Pancreas (tissue), 10 donors: Measurements from ENCODE around the gene LHPP. TPM values are rescaled to one million over a fixed set of nuclear protein-coding genes. Genes with fewer than 3 reads are reported as not detected.
A peak's percentile ranks its signal among the peaks of the same experiment; 100 is the strongest.

Experiments
- ATAC-seq, 4 donors: fragments of 200-7000 bp; cut with Tn5 transposase; one replicate each; pipeline versions ENCODE4 v1.8.0 to v1.9.1; 2020; ENCODE audit warnings: mild to moderate bottlenecking in 4 of 4, moderate library complexity in 4 of 4
- DNase-seq, 6 donors: peaks; one replicate each; pipeline ENCODE4 v3.0.0-alpha.2; 2020
- FAIRE-seq: peaks from 2 replicates; lab custom pipeline; 2012; peaks lifted over from hg19 to GRCh38; lab: Jason Lieb, UNC
- H3K27ac ChIP-seq, 4 donors: fragments of 200-600 bp; sonication (generic); 1 replicate in 3 of 4; 2 replicates in 1 of 4; pipeline versions ENCODE4 v1.5.0 to v1.8.0; 2020
- H3K27me3 ChIP-seq, 4 donors: fragments of 200-600 bp; one replicate each; pipeline ENCODE4 v1.8.0; 2021
- H3K36me3 ChIP-seq, 3 donors: fragments of 200-600 bp; sonication (generic) in 1 of 3; one replicate each; pipeline versions ENCODE4 v1.5.0 to v1.8.0; 2020 to 2021
- H3K4me1 ChIP-seq, 3 donors: fragments of 200-600 bp; one replicate each; pipeline ENCODE4 v1.8.0; 2021
- H3K4me3 ChIP-seq, 4 donors: fragments of 200-600 bp; sonication (generic) in 2 of 4; one replicate each; pipeline versions ENCODE4 v1.5.0 to v1.8.0; 2020 to 2021
- H3K9me3 ChIP-seq, 4 donors: fragments of 200-600 bp; one replicate each; pipeline ENCODE4 v1.8.0; 2021
- CTCF ChIP-seq, 4 donors: fragments of 200-600 bp; sonication (generic) in 3 of 4; IDR thresholded peaks; one replicate each; pipeline versions ENCODE4 v1.5.0 to v1.8.0; 2021; ENCODE audit warnings: antibody characterized with exemption in 4 of 4
- WGBS, 2 donors: extraction: QIAGEN DNeasy Blood & Tissue Kit; methylation state at CpG; one replicate each; pipeline ENCODE4 v1.1.7; 2013; 5-methylcytosine and 5-hydroxymethylcytosine counted together
- intact Hi-C, 3 donors: fragments of 100-400 bp; cut with DNase I; formaldehyde crosslinking; loops; one replicate each; pipeline versions ENCODE4 v1.11.1 to v1.14.2; 2022
- polyA plus RNA-seq, 2 donors: library from polyadenylated mRNA; stranded (reverse); fragments of 200-250 nt; gene quantifications; one replicate each; pipeline ENCODE4 v1.2.3, GENCODE V29; 2013
- total RNA-seq, 6 donors: library from RNA; stranded (reverse); fragmentation: NEBNext Ultra II Directional in 4 of 6; extraction: Animal tissue kit (Norgen Biotek cat#: 25700) in 4 of 6; gene quantifications; one replicate each; pipeline versions ENCODE4 v1.2.1 to v1.2.4, GENCODE V29; 2021 to 2023
- donor health status: healthy with polysubstance abuse.
- donor health status: DM: no; HTN: no; CAD: no; lungs with moderate emphysema.
- donor health status: DM: no; HTN: no; CAD: no.
- donor health status: control.
- donor health status: control.
- donor health status: Bipolar disorder and iron deficiency.
- donor health status: DM: yes; HTN: yes; CAD: no.
- donor health status: DM: no; HTN: no; CAD: no.
- donor health status: DM: no; HTN: no; CAD: no.
- donor health status: DM: yes; HTN: yes; CAD: no.

LHPP gene
- total and polyA plus RNA-seq, 8 donors = 5.3 to 10.8 (median 7.8) TPM

- 81% methylated on average over 13 of the region's 13 CpGs for WGBS, 2 donors
- intact Hi-C loops = loop anchor here in 2 of 3 donors (5.0 to 10.0 kb wide), 2 partner anchors 204 to 287 kb away; partner anchors contain the start of gene FAM53B (in 1 of the 2)
- no peaks in the 10 kb centered on the region for H3K36me3 ChIP-seq
- no peak overlapping the region for H3K4me3 ChIP-seq
- no peak for FAIRE-seq
- no peak for TF ChIP-seq CTCF (IDR thresholded peaks at IDR 0.05)
- no peak for ATAC-seq
- no peaks in the 10 kb centered on the region for H3K9me3 ChIP-seq
- no peaks in the 10 kb centered on the region for H3K27me3 ChIP-seq
- peak in 1 of 6 donors; percentile 55 for DNase-seq
- no peak overlapping the region for H3K27ac ChIP-seq
- no peaks in the 10 kb centered on the region for H3K4me1 ChIP-seq
Observed at GRCh38 chr10:124537891-124538290, 76.3 kb downstream of the LHPP start.

GRCh38 chr10:124538706-124539105 is 77.1 kb downstream of the LHPP start:
- H3K27me3 ChIP-seq = no peaks in the 10 kb centered on the region
- no peak for TF ChIP-seq CTCF (IDR thresholded peaks at IDR 0.05)
- H3K36me3 ChIP-seq = no peaks in the 10 kb centered on the region
- ATAC-seq (no peak), FAIRE-seq (no peak), DNase-seq (no peak)
- intact Hi-C loops = loop anchor here in 2 of 3 donors (5.0 to 10.0 kb wide), 2 partner anchors 204 to 286 kb away; partner anchors contain the start of gene FAM53B (in 1 of the 2)
- H3K27ac ChIP-seq = no peak overlapping the region
- no peaks in the 10 kb centered on the region for H3K4me1 ChIP-seq
- no peak overlapping the region for H3K4me3 ChIP-seq
- 72 to 85% methylated on average over 6 of the region's 6 CpGs for WGBS, 2 donors
- no peaks in the 10 kb centered on the region for H3K9me3 ChIP-seq

- Histone ChIP-seq H3K9me3 (no peaks in the 10 kb centered on the region), H3K4me1 (no peaks in the 10 kb centered on the region), H3K4me3 (no peak overlapping the region), H3K27ac (no peak overlapping the region), H3K36me3 (no peaks in the 10 kb centered on the region), H3K27me3 (no peaks in the 10 kb centered on the region)
- DNase-seq (peak in 3 of 6 donors; percentile 38 to 79 (median 78)), FAIRE-seq (no peak), ATAC-seq (peak in 3 of 4 donors; percentile 80 to 87 (median 86))
- peak; percentile 11 to 48 (median 36) for TF ChIP-seq CTCF (IDR thresholded peaks at IDR 0.05)
- intact Hi-C loops = loop anchor here in 2 of 3 donors (5.0 to 10.0 kb wide), 3 partner anchors 195 to 285 kb away; partner anchors contain the start of gene FAM53B (in 1 of the 2)
- WGBS, 2 donors = 53 to 60% methylated on average over 26 of the region's 26 CpGs
Observed at GRCh38 chr10:124539935-124540641, 78.5 kb downstream of the LHPP start.

- Histone ChIP-seq H3K36me3 (no peaks in the 10 kb centered on the region), H3K27ac (no peak overlapping the region), H3K4me1 (no peaks in the 10 kb centered on the region), H3K4me3 (no peak overlapping the region), H3K27me3 (no peaks in the 10 kb centered on the region), H3K9me3 (no peaks in the 10 kb centered on the region)
- intact Hi-C loops = loop anchor here in 1 of 3 donors (10.0 kb wide), 1 partner anchor 194 kb away; no protein-coding TSS in a partner anchor
- ATAC-seq (no peak), FAIRE-seq (no peak), DNase-seq (peak in 1 of 6 donors; percentile 35)
- 83 to 84% methylated on average over 23 of the region's 23 CpGs for WGBS, 2 donors
- TF ChIP-seq CTCF (IDR thresholded peaks at IDR 0.05) = no peak
Observed at GRCh38 chr10:124541076-124541903, 79.7 kb downstream of the LHPP start.
